ENCODE measurements around the gene TMEM17. TPM values are rescaled to one million over a fixed set of nuclear protein-coding genes. Genes with fewer than 3 reads are reported as not detected.

Gene TMEM17
- total and polyA plus RNA-seq, 9 of the 15 experiments (the other 6 are each of a cell fraction or from before 2014, with no cell fraction given), result 0.58 to 2.2 (median 1.2) TPM

DNA sequence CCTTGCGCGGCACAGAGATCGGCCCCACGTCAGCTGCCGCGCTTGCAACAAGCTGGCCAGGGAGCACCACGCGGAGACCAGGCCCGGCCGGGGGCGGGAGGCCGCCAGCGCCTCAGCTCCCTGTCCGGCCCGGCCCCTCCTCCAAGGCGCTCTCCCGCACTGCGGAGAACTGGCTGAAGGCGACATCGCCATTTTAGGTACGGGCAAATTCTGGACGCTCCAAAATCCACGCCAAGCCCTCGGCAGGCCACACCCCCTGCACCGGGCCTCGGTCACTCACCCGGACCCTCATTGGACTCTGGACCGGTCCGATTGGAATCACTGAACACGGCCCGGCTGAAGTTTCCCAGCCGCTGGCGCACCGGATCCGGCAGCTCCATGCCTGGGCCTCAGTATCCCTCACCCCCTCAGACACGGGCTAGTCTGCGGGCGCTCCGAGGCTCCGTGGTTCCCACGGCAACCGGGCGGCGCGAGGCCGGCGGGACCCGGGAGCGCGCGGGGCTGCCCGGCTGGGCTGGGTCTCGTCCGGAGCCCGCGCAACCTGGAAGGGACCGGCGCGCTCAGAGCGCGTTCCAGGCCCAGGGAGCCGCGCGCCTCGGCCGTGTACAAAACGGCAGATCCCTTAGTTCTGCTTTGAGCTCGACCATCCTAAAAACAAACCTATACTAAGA is at the start of gene TMEM17 (continued):
- TF ChIP-seq, protein P1, sequence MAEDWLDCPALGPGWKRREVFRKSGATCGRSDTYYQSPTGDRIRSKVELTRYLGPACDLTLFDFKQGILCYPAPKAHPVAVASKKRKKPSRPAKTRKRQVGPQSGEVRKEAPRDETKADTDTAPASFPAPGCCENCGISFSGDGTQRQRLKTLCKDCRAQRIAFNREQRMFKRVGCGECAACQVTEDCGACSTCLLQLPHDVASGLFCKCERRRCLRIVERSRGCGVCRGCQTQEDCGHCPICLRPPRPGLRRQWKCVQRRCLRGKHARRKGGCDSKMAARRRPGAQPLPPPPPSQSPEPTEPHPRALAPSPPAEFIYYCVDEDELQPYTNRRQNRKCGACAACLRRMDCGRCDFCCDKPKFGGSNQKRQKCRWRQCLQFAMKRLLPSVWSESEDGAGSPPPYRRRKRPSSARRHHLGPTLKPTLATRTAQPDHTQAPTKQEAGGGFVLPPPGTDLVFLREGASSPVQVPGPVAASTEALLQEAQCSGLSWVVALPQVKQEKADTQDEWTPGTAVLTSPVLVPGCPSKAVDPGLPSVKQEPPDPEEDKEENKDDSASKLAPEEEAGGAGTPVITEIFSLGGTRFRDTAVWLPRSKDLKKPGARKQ (CRISPR knock-in tag; IDR thresholded peaks at IDR 0.05), result no peak
- TF ChIP-seq, protein P2, sequence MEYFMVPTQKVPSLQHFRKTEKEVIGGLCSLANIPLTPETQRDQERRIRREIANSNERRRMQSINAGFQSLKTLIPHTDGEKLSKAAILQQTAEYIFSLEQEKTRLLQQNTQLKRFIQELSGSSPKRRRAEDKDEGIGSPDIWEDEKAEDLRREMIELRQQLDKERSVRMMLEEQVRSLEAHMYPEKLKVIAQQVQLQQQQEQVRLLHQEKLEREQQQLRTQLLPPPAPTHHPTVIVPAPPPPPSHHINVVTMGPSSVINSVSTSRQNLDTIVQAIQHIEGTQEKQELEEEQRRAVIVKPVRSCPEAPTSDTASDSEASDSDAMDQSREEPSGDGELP (CRISPR knock-in tag; IDR thresholded peaks at IDR 0.05; ENCODE audit: borderline replicate concordance), result peak; percentile 88
- TF ChIP-seq EGR1 (conservative IDR thresholded peaks at IDR 0.05) (peak; percentile 91), TEAD1 (CRISPR knock-in tag; IDR thresholded peaks at IDR 0.05) (peak; percentile 57 to 84; a peak in 3 of 4 replicates), GABPB1 (CRISPR knock-in tag; IDR thresholded peaks at IDR 0.05) (peak; percentile 73; the same call in 1 of the 2 replicates), HDAC2 (IDR thresholded peaks at IDR 0.05) (0 out of 2 replicates have a peak, but pooled peaks have one; percentile 21), ZNF398 (CRISPR knock-in tag; IDR thresholded peaks at IDR 0.05) (no peak), HDAC8 (tag; IDR thresholded peaks at IDR 0.05) (no peak), NR2C2 (CRISPR knock-in tag; IDR thresholded peaks at IDR 0.05) (peak; percentile 64; the same call in 1 of the 2 replicates), NR2C2 (tag; IDR thresholded peaks at IDR 0.05) (peak; percentile 63; the same call in 1 of the 2 replicates), ZNF589 (CRISPR knock-in tag; IDR thresholded peaks at IDR 0.05; ENCODE audit: low read depth) (no peak; the same call in none of the 2 replicates), PURB (CRISPR knock-in tag; IDR thresholded peaks at IDR 0.05; ENCODE audit: low read depth) (no peak), ZNF551 (CRISPR knock-in tag; IDR thresholded peaks at IDR 0.05) (no peak)
- TF ChIP-seq, protein P3, sequence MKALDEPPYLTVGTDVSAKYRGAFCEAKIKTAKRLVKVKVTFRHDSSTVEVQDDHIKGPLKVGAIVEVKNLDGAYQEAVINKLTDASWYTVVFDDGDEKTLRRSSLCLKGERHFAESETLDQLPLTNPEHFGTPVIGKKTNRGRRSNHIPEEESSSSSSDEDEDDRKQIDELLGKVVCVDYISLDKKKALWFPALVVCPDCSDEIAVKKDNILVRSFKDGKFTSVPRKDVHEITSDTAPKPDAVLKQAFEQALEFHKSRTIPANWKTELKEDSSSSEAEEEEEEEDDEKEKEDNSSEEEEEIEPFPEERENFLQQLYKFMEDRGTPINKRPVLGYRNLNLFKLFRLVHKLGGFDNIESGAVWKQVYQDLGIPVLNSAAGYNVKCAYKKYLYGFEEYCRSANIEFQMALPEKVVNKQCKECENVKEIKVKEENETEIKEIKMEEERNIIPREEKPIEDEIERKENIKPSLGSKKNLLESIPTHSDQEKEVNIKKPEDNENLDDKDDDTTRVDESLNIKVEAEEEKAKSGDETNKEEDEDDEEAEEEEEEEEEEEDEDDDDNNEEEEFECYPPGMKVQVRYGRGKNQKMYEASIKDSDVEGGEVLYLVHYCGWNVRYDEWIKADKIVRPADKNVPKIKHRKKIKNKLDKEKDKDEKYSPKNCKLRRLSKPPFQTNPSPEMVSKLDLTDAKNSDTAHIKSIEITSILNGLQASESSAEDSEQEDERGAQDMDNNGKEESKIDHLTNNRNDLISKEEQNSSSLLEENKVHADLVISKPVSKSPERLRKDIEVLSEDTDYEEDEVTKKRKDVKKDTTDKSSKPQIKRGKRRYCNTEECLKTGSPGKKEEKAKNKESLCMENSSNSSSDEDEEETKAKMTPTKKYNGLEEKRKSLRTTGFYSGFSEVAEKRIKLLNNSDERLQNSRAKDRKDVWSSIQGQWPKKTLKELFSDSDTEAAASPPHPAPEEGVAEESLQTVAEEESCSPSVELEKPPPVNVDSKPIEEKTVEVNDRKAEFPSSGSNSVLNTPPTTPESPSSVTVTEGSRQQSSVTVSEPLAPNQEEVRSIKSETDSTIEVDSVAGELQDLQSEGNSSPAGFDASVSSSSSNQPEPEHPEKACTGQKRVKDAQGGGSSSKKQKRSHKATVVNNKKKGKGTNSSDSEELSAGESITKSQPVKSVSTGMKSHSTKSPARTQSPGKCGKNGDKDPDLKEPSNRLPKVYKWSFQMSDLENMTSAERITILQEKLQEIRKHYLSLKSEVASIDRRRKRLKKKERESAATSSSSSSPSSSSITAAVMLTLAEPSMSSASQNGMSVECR (CRISPR knock-in tag; IDR thresholded peaks at IDR 0.05), result peak; percentile 63
- TF ChIP-seq, protein P4, sequence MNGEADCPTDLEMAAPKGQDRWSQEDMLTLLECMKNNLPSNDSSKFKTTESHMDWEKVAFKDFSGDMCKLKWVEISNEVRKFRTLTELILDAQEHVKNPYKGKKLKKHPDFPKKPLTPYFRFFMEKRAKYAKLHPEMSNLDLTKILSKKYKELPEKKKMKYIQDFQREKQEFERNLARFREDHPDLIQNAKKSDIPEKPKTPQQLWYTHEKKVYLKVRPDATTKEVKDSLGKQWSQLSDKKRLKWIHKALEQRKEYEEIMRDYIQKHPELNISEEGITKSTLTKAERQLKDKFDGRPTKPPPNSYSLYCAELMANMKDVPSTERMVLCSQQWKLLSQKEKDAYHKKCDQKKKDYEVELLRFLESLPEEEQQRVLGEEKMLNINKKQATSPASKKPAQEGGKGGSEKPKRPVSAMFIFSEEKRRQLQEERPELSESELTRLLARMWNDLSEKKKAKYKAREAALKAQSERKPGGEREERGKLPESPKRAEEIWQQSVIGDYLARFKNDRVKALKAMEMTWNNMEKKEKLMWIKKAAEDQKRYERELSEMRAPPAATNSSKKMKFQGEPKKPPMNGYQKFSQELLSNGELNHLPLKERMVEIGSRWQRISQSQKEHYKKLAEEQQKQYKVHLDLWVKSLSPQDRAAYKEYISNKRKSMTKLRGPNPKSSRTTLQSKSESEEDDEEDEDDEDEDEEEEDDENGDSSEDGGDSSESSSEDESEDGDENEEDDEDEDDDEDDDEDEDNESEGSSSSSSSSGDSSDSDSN (IDR thresholded peaks at IDR 0.05; ENCODE audit: borderline replicate concordance in 1 of 2, low read depth in 2 of 2, low read length in 2 of 2), result peak; percentile 65 to 94; a peak in 3 of 4 replicates
